Activated naive CD4-positive, alpha-beta T cell treated with anti-CD3 and anti-CD28 coated beads for 36 hours (primary cell): ENCODE results near the gene ACOT7. TPM values are rescaled to one million over a fixed set of nuclear protein-coding genes. Genes with fewer than 3 reads are reported as not detected.
"Not testable (repeated sequence)": the region's sequence is repeated elsewhere in the genome, so short reads cannot be mapped to it uniquely, and the experiment has no call there.

Source experiments
- CTCF ChIA-PET: fragments of 350-600 bp; sonication (Branson Sonifier 250); formaldehyde crosslinking; loops from one replicate; lab custom pipeline; 2021; ENCODE audit warnings: antibody characterized with exemption; lab: Charles Lee
- DNase-seq: peaks from one replicate; pipeline ENCODE4 v3.0.0-alpha.2; 2020
- H3K27ac Mint-ChIP-seq: one replicate; pipeline ENCODE4 v1.8.0; 2021; ENCODE audit warnings: mild to moderate bottlenecking, mixed read lengths
- H3K27me3 Mint-ChIP-seq: one replicate; pipeline ENCODE4 v1.8.0; 2021; ENCODE audit warnings: low read depth, mixed read lengths
- H3K36me3 Mint-ChIP-seq: one replicate; pipeline ENCODE4 v1.8.0; 2021; ENCODE audit warnings: low read depth, mixed read lengths
- H3K4me1 Mint-ChIP-seq: one replicate; pipeline ENCODE4 v1.8.0; 2021; ENCODE audit warnings: low read depth, mixed read lengths
- H3K4me3 Mint-ChIP-seq: one replicate; pipeline ENCODE4 v1.8.0; 2021; ENCODE audit warnings: mild to moderate bottlenecking, moderate library complexity, mixed read lengths
- H3K9me3 Mint-ChIP-seq: one replicate; pipeline ENCODE4 v1.8.0; 2021; ENCODE audit warnings: mixed read lengths
- intact Hi-C: fragments of 100-400 bp; cut with micrococcal nuclease; formaldehyde crosslinking; loops from one replicate; pipeline ENCODE4 v1.15.1; 2023
- total RNA-seq, 2 experiments: library from RNA; stranded (reverse); gene quantifications; one replicate each; pipeline ENCODE4 v1.2.3, GENCODE V29; 2021

Gene ACOT7
- total RNA-seq, 2 experiments from 2014 or later = 74.2 to 77.6 TPM

DNA sequence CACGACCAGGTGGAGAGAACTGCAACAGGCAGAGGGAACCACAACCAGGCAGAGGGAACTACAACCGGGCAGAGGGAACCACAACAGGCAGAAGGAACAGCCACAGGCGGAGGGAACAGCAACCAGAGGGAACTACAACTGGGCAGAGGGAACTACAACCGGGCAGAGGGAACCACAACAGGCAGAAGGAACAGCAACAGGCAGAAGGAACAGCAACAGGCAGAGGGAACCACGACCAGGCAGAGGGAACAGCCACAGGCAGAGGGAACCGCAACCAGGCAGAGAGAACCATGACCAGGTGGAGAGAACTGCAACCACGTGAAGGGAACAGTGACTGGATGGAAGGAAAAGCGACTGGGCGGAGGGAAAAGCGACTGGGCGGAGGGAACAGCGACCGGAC lies 85.1 kb downstream of the ACOT7 start:
- intact Hi-C loops = no loop called here
- Mint-ChIP-seq H3K36me3 (peaks cover 6% of the 10 kb centered on the region), H3K27ac (no peak overlapping the region), H3K4me3 (no peak overlapping the region), H3K27me3 (no peaks in the 10 kb centered on the region), H3K9me3 (peaks cover 3% of the 10 kb centered on the region), H3K4me1 (no peaks in the 10 kb centered on the region)
- DNase-seq = no peak
- CTCF ChIA-PET = no interaction called here

DNA sequence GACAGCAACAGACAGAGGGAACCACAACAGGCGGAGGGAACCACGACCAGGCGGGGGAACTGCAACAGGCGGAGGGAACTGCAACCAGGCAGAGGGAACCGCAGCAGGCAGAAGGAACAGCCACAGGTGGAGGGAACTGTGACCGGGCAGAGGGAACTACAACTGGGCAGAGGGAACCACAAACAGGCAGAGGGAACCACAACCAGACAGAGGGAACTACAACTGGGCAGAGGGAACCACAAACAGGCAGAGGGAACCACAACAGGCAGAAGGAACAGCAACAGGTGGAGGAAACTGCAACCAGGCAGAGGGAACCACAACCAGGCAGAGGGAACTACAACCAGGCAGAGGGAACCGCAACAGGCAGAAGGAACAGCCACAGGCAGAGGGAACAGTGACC lies 85.9 kb downstream of the ACOT7 start:
- DNase-seq, H3K36me3 Mint-ChIP-seq, H3K27ac Mint-ChIP-seq, H3K9me3 Mint-ChIP-seq, H3K4me3 Mint-ChIP-seq, H3K27me3 Mint-ChIP-seq, intact Hi-C loops, CTCF ChIA-PET, H3K4me1 Mint-ChIP-seq: not testable (repeated sequence)

DNA sequence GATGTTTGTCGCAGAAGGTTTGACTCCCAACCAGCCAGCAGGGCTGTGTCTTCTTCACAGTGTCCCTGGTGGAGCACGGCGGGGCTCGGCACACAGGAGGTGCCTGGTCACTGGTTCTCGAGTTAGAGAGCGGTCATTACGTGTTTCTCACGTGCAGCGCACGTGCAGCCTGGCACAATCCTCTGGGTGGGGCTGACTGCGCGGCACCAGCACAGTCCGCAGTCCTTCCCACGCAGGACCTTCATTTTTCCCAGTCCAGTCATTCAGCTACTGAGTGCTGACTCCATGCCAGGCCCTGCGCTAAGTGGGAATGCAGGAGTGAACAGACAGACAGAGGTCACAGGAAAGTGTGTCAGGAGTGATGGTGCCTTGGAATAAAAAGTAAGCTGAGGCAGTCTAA lies 86.5 kb downstream of the ACOT7 start:
- H3K36me3 Mint-ChIP-seq = peaks cover 6% of the 10 kb centered on the region
- no peaks in the 10 kb centered on the region for H3K27me3 Mint-ChIP-seq
- no peaks in the 10 kb centered on the region for H3K4me1 Mint-ChIP-seq
- no peak for DNase-seq
- peaks cover 3% of the 10 kb centered on the region for H3K9me3 Mint-ChIP-seq
- intact Hi-C loops = no loop called here
- CTCF ChIA-PET = interaction anchor here (0.5 kb wide), 1 partner anchor 63 kb away, joined by 6 read pairs; no protein-coding TSS in a partner anchor
- no peak overlapping the region for H3K4me3 Mint-ChIP-seq
- H3K27ac Mint-ChIP-seq = no peak overlapping the region

DNA sequence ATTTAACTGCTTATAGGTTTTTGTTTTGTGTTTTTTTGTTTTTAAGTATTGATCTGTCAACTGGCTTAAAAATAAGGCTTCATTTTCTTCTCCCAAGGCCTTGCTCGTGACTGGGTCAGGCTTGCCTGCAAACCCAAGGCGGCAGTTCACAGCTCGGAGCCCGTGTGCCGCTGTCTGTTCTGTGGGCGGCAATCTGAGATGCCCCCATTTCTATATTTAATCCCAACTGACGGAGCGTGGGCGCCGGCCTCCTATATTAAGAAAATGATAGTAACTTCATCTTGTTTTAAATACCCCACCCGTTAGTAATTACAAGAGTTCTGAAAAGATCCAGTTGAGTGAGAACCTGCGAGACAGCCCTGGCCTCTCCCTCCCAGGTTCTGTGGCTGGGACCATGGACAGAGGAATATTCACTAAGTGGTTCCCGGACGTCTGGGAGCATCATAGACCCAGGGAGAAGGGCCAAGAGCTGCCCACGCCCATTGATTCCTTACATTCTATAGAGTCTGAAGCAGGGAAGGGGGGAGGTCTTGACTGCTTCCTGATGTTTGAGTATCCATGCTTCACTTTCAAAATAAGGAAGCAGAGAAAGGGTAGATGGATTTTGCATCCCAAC lies 90.1 kb downstream of the ACOT7 start:
- intact Hi-C loops = no loop called here
- CTCF ChIA-PET = no interaction called here
- Mint-ChIP-seq H3K4me3 (no peak overlapping the region), H3K4me1 (no peaks in the 10 kb centered on the region), H3K9me3 (peaks cover 3% of the 10 kb centered on the region), H3K27ac (no peak overlapping the region), H3K36me3 (peaks cover 6% of the 10 kb centered on the region), H3K27me3 (no peaks in the 10 kb centered on the region)
- no peak for DNase-seq

DNA sequence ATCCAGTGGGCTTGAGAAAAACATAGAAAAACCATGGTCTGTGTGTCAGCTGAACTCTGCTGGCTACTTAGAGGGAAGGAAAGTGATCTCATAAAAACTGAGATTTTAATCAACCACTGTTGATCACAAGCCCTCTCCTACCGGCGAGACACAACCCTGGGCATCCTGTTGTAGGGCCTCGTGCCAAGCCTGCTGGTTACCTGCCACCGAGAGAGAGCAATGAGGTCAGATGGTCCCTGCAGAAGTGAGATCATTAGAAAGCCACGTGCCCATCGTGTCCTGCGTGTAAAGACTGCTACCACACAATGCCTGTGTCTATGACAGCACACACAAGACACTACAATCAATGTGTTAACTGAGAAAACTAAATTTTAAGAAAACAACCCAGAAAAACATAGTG lies 91.0 kb downstream of the ACOT7 start:
- Mint-ChIP-seq H3K4me3 (no peak overlapping the region), H3K36me3 (peaks cover 6% of the 10 kb centered on the region), H3K27ac (no peak overlapping the region)

DNA sequence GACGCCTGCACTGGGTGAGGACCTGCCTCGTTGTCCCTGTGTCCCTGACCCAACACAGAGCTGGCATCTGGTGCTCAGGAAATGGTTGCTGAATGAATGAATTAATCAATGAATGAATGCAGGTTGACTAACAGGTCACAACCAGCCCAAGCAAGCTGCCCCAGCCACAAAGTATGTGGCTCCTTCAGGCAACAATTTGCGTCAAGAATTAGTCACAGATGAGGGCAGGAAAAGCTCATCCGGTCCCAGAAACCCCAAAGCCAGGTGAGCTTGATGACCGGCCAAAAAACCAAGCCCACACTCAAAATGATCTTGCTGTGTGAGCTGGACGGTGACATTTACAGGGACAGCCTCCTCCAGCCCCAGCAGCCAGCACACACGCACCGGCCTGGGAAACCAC lies 92.0 kb downstream of the ACOT7 start:
- H3K36me3 Mint-ChIP-seq = no peaks in the 10 kb centered on the region
- no peak overlapping the region for H3K27ac Mint-ChIP-seq
- DNase-seq = no peak
- intact Hi-C loops = no loop called here
- H3K4me1 Mint-ChIP-seq = no peaks in the 10 kb centered on the region
- H3K9me3 Mint-ChIP-seq = no peaks in the 10 kb centered on the region
- H3K27me3 Mint-ChIP-seq = no peaks in the 10 kb centered on the region
- H3K4me3 Mint-ChIP-seq = no peak overlapping the region
- CTCF ChIA-PET = interaction anchor here (0.6 kb wide), 1 partner anchor 188 kb away, joined by 5 read pairs; no protein-coding TSS in a partner anchor

More for the DNA sequence above, 91.0 kb downstream of the ACOT7 start:
- intact Hi-C loops = no loop called here
- H3K9me3 Mint-ChIP-seq = no peaks in the 10 kb centered on the region
- no peaks in the 10 kb centered on the region for H3K27me3 Mint-ChIP-seq
- no peaks in the 10 kb centered on the region for H3K4me1 Mint-ChIP-seq
- DNase-seq = no peak
- CTCF ChIA-PET = no interaction called here

DNA sequence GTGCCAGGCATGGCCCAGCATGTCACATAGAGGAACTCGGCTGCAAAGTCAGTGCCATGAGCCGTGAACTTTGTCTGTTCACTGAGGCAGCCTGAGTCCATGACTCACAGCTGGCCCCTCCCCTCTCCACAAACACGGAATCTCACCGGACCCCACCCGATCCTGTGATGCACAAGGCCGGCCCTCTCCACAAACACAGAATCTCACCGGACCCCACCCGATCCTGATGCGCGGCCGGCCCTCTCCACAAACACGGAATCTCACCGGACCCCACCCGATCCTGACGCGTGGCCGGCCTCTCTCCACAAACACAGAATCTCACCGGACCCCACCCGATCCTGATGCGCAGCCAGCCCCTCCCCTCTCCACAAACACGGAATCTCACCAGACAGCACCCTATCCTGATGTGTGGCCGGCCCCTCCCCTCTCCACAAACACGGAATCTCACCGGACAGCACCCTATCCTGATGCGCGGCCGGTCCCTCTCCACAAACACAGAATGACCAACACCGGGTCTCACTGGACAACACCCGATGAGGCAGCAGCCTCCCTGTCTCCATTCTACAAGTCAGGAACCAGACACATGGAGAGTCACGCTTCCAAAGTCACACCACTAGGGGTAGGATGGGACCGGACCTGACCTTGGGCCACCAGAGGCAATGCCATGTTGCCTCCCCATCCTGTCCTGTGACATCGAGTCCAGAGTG lies 93.1 kb downstream of the ACOT7 start:
- Mint-ChIP-seq H3K4me1 (no peaks in the 10 kb centered on the region), H3K9me3 (no peaks in the 10 kb centered on the region), H3K27me3 (no peaks in the 10 kb centered on the region), H3K36me3 (no peaks in the 10 kb centered on the region), H3K27ac (no peak overlapping the region), H3K4me3 (no peak overlapping the region)
- intact Hi-C loops = no loop called here
- CTCF ChIA-PET = no interaction called here
- no peak for DNase-seq

DNA sequence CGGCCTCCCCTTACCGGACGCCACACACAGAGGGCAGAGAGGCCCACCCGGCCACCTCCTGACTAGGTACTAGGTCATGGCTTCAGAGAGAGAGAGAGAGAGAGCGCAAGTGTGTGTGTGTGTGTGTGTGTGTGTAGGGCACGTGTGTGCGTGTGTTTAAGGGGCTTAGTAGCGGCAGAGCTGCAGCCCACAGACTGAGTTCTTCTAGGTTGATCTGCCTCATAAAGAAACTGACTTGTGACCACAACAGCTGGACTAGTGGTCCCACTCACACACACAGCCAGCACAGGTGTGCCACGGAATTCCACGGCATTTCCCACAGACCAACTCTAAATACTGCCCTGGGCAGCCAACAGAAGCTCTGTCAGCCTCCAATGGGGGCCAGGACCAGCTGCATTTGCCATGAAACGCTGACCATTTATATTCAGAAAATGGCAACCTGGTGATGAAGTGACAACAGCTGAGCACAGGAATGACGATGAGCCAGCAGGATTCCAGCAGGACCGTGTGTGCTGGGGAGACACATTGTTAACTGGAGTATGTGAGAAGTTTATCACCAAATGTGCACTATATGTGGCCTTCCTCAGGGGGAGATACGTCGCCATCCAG lies 93.9 kb downstream of the ACOT7 start:
- Mint-ChIP-seq H3K4me1 (no peaks in the 10 kb centered on the region), H3K4me3 (no peak overlapping the region), H3K36me3 (peaks cover 2% of the 10 kb centered on the region), H3K27me3 (no peaks in the 10 kb centered on the region), H3K27ac (no peak overlapping the region), H3K9me3 (no peaks in the 10 kb centered on the region)
- CTCF ChIA-PET = no interaction called here
- intact Hi-C loops = no loop called here
- no peak for DNase-seq

DNA sequence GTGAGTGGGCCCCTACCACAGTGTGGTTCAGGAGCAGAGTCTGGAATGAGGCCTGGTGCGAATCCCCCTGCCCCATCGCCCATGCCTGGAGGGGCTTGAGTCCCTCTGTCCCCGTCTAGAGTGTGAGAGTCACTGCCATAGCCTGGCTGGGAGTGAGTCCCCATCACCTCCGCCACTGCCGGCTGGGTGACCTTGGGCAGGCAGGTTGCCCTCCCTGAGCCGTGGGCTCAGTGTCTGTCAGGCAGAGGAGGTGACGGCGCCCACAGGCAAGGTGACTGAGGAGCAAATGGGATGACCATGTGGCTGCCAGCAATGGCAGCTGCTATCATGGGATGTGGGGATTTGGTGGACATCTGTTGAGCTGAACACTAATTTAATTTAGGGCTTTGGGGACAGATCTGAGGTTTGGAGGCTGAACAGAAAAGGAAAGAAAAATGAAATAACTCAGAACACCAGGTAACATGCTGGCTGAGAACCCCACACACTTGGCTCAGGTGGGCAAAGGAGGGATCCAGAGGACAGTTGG lies 94.6 kb downstream of the ACOT7 start:
- Mint-ChIP-seq H3K36me3 (peaks cover 2% of the 10 kb centered on the region), H3K9me3 (no peaks in the 10 kb centered on the region), H3K4me3 (no peak overlapping the region), H3K27ac (no peak overlapping the region), H3K4me1 (no peaks in the 10 kb centered on the region), H3K27me3 (no peaks in the 10 kb centered on the region)
- CTCF ChIA-PET = no interaction called here
- intact Hi-C loops = no loop called here
- DNase-seq = no peak

DNA sequence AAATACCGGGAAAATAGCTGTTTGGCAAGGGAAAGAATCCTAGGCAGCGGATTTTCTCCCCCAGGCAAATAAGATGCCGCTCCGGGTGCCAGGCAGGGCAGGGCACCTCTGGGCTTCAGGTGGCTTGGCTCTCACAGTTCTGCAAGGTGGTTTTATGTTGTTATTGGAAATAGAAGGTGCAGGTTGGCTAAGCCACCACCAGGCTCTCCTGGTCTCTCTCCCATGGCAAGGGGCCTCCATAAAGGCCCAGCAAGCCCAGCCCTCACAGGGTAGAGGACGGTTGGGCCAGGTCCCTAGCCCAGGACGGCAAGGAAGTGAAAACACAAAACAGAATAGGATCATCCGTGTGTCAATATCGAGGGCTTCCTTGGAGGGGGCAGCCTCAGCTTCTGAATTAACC lies 95.0 kb downstream of the ACOT7 start:
- CTCF ChIA-PET = no interaction called here
- peaks cover 3% of the 10 kb centered on the region for H3K36me3 Mint-ChIP-seq
- no peaks in the 10 kb centered on the region for H3K27me3 Mint-ChIP-seq
- H3K9me3 Mint-ChIP-seq = no peaks in the 10 kb centered on the region
- intact Hi-C loops = no loop called here
- H3K27ac Mint-ChIP-seq = no peak overlapping the region
- H3K4me1 Mint-ChIP-seq = no peaks in the 10 kb centered on the region
- DNase-seq = no peak
- H3K4me3 Mint-ChIP-seq = no peak overlapping the region

DNA sequence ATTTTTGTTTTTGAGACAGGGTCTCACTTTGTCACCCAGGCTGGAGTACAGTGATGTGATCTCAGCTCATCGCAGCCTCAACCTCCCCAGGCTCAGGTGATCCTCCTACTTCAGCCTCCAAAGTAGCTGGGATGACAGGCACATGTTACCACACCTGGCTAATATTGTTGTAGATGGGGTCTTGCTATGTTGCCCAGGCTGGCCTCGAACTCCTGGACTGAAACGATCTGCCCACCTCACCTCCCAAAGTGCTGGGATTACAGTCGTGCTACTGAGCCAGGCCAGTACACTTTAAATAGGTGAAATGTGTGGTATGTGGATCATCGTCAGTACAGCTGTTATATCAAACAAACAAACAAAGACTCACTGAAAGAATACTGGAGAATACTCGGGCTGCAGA lies 97.7 kb downstream of the ACOT7 start:
- Mint-ChIP-seq H3K36me3 (peaks cover 8% of the 10 kb centered on the region), H3K27ac (no peak overlapping the region)

DNA sequence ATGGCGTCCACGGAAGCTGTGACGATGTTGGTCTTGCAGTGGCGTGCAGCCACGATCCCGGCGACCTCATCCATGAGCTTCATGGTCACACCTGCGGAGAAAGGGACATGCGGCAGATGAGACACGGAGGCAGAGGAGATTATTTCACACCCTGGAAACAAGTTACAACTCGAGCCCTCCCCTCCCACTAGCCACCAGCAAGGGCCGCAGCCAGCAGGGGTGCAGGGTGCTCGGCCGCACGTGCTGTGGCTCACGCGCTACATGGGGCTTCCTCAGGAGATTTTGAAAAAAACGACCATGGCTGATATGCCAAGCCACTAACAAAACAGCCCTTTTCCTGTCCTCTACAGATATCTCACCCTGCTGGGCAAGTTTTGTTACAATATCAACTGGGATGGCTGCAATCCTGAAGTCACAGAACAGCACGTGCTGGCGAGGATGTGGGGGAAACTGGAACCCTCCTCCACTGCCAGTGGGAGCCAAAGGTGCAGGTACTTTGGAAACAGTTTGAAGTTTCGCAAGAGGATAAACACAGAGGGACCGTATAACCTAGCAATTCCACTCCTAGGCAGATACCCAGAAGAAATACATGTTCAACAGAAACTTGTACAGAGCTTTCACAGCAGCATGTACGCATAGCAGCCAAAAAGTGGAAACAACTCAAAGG lies 98.5 kb downstream of the ACOT7 start:
- H3K9me3 Mint-ChIP-seq = no peaks in the 10 kb centered on the region
- no peak overlapping the region for H3K4me3 Mint-ChIP-seq
- no peaks in the 10 kb centered on the region for H3K4me1 Mint-ChIP-seq

More for the DNA sequence above, 97.7 kb downstream of the ACOT7 start:
- Mint-ChIP-seq H3K9me3 (no peaks in the 10 kb centered on the region), H3K27me3 (no peaks in the 10 kb centered on the region), H3K4me3 (no peak overlapping the region), H3K4me1 (no peaks in the 10 kb centered on the region)
- CTCF ChIA-PET = no interaction called here
- intact Hi-C loops = no loop called here
- no peak for DNase-seq

More for the DNA sequence above, 98.5 kb downstream of the ACOT7 start:
- DNase-seq = no peak
- Mint-ChIP-seq H3K27ac (no peak overlapping the region), H3K36me3 (peaks cover 8% of the 10 kb centered on the region), H3K27me3 (no peaks in the 10 kb centered on the region)
- CTCF ChIA-PET = no interaction called here
- intact Hi-C loops = no loop called here
